Kasumi-1 (cell line): ENCODE data around the gene SLC38A8.

Experiments
- DNase-seq, 2 experiments: peaks; one replicate each; lab custom pipeline; 2025; lab: John Stamatoyannopoulos, UW

The SLC38A8 gene

GRCh38 chr16:84048871-84049270 lies 6.3 kb upstream of the SLC38A8 start:
- DNase-seq = no peak

- no peak for DNase-seq
Observed at GRCh38 chr16:84048270-84048669, 5.7 kb upstream of the SLC38A8 start.

DNA sequence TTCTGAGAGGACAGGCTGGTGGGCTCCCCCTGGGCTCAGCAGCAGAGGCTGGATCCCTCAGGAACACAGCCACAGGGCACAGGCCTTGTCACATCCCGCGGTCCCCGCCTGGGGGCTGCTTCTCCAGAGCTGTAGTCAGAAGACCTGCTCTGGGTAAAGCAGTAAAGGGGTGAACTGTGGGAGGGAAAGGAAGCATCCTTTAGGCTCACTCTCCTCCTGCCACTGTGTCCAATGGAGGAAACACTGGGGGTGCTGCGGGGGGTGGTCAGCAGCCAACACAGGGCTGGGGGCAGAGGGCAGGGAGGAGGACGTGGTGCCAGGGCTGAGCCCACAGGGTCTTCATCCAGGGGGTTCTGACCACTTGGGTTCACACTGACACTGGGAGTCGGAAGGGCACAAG lies 5.0 kb upstream of the SLC38A8 start:
- no peak for DNase-seq

DNA sequence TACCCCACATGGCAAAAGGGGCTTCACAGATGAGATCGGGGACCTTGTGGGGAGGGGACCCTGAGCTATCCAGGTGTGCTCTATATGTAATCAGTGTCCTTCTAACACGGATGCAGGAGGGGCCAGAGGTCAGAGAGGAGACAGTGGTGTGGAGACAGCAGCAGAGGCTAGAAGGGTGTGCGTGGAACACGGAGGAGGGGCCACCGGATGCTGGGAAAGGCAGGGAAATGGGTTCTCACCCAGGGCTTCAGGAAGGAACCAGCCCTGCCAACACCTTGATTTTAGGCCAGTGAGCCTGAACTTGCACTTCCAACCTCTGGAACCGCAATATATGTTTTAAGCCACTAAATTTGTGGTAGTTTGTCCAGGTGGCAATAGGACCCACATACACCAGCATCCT lies 4.6 kb upstream of the SLC38A8 start:
- no peak for DNase-seq

- DNase-seq = no peak
Observed at GRCh38 chr16:84045818-84046470, 3.3 kb upstream of the SLC38A8 start.

DNA sequence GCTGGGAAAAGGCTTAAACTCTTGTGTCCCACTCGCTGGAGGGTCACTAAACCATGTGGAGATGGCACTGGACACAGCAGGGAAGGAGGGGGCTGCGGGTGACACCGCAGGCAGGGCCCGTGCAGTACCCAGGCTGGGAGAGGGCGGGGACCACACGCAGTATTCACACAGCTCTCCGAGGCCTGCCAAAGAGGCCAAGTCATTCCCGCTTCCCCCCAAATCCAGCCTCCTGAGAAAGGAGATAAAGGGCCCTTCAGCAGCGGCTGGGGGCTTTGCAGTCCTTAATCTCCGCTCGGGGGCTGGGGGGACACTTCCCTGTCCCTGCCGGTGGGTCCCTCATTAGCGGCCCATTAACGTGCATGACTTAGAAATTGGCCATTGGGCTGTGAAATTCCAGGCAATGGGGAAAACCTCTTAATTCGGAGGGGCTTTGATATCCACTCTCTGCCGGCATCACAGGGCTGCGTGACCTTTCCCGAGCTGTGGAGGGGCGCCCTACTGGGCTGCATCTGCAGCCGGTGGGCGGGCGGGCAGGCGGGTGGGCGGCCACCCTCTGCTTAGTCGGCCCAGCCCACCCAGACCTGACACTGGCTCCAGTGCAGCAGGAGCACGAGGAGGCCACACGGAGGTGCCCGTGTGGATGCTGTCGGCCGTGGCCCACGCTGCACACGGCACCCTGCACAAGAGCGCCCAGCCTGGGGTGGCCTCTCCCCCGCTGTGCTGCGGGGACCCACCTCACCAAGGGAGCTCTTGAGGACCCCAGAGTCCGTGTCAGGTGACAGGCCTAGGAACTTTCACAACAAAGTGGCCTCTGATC lies 2.6 kb upstream of the SLC38A8 start:
- DNase-seq = no peak

- DNase-seq = peak in 1 of 2 experiments; percentile 3
Observed at GRCh38 chr16:84044118-84044488, 1.5 kb upstream of the SLC38A8 start.

DNA sequence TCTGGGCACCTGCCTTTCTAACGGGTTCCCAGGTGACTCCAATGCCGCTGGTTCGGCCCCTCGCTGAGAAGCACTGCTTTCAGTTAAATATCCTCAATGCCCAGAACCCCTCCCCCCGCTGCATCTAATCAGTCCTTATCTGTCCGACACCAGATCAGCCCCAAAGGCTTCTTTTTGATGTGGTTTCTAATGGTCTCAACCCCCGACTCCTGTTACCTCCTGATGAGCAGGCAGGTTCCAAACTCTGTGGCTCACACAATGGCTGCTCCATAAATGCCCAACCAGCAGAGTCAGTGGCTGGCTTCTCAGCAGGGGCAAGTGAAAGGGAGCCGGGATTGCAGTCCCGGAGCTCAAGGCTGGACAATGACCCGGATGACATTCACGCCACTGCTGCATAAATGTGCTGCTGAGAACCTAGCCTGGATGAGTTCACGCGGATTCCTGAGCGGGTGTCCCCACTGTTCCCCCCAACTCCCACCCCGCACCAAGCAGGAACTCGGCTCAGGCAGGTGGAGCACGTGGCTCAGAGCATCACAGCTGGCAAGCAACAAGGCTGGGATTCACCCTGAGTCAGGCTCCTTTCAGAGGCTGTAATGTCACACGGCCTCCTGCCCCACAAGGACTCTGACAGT lies 1.0 kb upstream of the SLC38A8 start:
- DNase-seq = no peak

- DNase-seq = no peak
Observed at GRCh38 chr16:84042879-84043485, 387 bp upstream of the SLC38A8 start.

- no peak for DNase-seq
Observed at GRCh38 chr16:84041881-84042280, 714 bp downstream of the SLC38A8 start.

- no peak for DNase-seq
Observed at GRCh38 chr16:84040823-84041820, 1.5 kb downstream of the SLC38A8 start.

DNA sequence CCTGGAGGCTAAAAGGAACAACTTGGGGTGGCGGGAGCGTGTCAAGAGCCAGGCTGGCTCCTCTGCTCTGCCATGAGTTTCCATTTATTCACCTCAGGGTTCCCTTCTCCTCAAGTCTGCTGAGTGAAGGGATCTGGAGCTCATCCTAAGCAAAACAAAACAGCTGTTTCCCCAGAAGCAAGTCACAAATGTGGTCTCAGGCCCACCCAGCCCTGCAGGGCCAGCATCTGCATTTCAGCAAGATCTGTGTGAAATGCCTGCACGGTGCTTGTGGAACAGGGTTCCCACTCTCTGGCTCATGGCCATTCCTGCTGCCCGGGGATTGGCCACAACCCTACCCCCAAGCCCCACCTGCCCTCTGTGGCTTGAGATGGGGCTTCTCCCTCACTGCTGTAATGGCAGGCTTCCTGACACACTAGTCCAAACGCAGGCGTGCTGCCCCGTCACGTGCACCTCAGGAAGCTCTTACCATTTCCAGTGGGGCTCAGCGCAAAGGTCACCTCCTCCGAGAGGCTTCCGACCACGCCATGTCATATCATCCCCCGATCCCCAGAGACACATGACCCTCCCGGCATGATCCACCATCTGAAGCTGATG lies 2.3 kb downstream of the SLC38A8 start:
- DNase-seq = no peak

- DNase-seq = no peak
Observed at GRCh38 chr16:84039696-84040095, 2.9 kb downstream of the SLC38A8 start.

DNA sequence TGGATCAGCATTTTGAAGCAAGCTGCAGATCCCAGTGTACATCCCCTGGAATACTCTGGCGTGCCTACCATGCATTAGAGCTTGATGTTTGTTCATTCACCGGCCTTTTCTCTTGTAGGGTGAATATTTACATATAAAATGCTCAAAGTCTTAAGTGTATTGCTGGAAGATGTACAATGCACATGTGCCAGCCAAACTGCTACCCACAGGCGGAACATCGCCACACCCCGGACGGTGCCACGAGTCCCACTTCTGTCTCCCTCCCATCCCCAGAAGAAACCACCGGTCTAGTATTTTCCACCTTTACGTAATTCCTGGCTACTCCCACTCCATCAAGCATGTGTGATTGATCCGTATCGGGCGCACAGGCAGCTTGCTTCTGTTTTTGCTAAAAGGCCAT lies 4.1 kb downstream of the SLC38A8 start:
- DNase-seq = no peak

GRCh38 chr16:84036982-84037425 lies 5.6 kb downstream of the SLC38A8 start:
- DNase-seq = no peak

DNA sequence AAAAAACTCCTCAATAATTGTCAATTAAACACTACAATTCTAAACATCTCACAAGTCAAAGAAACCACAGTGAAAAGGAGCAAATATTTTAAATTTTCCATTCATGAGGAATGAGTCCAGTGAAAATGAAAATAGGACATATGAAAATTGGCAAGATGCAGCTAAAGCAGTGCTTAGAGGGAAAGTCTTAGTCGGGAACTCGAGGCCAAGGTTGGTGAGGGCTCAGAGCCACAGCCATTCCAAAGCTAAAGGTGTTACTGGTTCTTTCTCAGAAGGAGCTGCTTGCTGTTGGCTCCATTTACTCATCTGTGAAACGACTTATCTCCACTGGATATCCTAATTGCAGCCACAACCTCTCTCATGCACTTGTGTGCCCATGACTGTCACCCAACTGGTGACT lies 6.5 kb downstream of the SLC38A8 start:
- DNase-seq = no peak

DNA sequence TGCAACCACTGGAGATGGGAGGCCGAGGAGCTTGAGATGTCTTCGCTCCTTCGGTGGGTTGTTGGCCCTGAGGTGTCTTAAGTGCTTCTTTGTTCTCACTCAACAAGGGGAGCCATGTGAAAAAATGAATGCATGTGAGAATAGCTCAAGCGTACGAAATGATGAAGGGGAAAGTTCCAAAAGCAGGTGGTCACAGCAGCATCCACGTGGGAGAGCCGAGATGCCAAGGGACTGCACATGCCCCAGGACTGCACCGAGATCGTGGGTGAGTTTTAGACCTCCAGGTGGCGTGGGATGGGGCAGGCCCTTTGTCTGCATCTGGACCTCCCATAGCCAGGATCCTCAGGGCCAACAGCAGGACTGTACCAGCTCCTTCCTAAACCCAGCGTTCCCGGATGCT lies 8.1 kb downstream of the SLC38A8 start:
- DNase-seq = no peak

GRCh38 chr16:84033251-84034195 lies 9.1 kb downstream of the SLC38A8 start:
- no peak for DNase-seq

GRCh38 chr16:84032458-84033178 lies 10.0 kb downstream of the SLC38A8 start:
- no peak for DNase-seq
